Measurements from ENCODE around the gene TMOD2.

DNA sequence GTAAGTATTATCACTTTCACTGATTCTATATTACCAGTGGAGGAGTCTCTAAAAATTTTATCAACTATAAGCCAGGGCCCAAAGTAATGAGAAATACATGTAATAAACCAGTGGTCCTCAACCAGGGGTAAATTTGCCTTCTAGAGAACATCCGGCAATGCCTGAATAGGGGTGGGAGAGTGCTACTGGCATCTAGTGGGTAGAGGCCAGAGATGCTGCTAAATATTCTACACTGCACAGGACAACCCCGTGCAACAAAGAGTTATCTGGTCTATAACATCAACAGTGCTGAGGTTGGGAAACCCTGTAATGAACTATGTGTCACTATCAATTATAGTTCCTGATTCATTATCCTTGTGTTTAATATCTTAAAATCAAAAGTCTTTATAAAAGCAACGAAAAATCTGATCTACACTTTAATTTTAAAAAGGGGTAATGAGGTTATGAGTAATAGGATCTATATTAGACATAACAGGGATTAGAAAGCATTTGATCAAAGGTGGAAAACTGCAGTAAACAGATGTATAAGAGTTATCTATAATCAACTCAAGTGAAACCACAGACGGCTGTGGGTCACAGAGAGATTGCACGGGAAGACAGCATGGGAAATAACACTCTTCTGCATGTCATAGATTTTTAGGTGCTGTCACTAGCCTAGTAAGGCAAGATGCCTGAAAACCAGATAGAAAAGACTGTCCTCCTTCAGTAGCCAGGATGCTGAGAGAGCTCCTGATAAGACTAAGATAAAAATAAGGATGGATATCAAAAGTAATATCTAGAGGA lies 16.0 kb upstream of the TMOD2 start:
- TF ChIP-seq, protein P1, sequence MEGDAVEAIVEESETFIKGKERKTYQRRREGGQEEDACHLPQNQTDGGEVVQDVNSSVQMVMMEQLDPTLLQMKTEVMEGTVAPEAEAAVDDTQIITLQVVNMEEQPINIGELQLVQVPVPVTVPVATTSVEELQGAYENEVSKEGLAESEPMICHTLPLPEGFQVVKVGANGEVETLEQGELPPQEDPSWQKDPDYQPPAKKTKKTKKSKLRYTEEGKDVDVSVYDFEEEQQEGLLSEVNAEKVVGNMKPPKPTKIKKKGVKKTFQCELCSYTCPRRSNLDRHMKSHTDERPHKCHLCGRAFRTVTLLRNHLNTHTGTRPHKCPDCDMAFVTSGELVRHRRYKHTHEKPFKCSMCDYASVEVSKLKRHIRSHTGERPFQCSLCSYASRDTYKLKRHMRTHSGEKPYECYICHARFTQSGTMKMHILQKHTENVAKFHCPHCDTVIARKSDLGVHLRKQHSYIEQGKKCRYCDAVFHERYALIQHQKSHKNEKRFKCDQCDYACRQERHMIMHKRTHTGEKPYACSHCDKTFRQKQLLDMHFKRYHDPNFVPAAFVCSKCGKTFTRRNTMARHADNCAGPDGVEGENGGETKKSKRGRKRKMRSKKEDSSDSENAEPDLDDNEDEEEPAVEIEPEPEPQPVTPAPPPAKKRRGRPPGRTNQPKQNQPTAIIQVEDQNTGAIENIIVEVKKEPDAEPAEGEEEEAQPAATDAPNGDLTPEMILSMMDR (conservative IDR thresholded peaks at IDR 0.05), result no peak
- TF ChIP-seq ZFX (IDR thresholded peaks at IDR 0.05), result no peak

Data from C4-2B (cell line).